ENCODE measurements around the gene HNRNPUL2.

The HNRNPUL2 gene

DNA sequence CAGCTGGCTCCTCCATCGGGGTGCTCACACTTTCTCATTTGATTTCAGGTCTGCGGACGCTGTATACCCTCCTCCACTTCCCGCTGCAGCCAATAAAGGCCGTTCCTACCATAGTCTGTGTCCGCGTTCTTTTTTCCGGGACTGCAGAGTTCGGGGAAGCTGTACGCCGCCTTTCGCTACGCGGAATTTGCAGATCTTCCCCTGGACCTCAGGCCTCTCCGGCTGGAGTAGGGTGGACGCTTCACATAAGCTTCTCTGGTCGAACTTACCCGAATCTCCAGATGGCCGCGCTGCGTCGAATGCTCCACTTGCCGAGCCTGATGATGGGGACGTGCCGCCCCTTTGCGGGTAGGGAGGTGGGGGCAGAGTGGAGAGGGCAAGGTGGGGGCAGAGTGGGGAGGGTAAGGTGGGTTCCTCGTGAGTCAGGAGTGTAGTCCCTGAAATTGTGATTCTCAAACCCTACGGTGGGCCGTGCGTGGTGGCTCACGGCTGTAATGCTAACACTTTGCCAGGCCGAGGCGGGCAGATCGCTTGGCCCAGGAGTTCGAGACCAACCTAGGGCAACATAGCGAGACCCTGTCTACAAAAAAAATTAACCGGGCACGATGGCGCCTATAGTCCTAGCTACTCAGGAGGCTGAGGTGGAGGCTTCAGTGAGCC is 61.5 kb downstream of the HNRNPUL2 start:
- DNase-seq = peak; percentile 56

DNA sequence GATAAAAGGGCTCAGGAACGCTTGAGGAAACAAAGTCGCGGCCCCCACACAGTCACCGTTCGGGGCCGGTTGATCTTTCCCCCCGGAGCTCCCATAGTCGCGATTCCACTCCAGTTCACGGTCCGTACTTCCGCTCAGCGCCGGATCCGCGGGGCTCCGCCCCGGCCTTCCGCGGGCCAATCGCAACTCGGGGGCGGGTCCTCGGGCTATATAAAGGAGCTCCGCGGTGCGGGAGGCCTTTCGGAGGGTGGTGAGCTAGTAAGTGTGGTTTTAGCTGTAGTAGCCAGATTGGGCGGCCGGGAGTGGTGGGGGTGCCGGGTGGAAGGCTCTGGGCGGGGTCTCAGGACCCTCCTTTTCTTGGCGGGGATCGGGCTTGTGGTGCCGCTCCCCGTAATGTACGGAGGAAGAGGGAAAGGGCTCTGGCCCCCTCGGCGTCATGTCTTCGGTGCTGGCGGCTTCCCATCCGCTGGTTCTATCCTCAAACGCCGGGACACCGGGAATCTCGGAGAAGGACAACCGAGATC is 62.1 kb downstream of the HNRNPUL2 start, which contains the start of the genes C11orf98 and CSKMT:
Gene C11orf98, minus strand, starts transcription at position 136 of the 524 bp plus-strand sequence. Its CDS starts 41 bp downstream, at position 95.
Gene CSKMT, plus strand, starts transcription at position 238 of the 524 bp plus-strand sequence. CDS start 568 bp downstream, outside the sequence.
- peak; percentile 93 for DNase-seq

DNA sequence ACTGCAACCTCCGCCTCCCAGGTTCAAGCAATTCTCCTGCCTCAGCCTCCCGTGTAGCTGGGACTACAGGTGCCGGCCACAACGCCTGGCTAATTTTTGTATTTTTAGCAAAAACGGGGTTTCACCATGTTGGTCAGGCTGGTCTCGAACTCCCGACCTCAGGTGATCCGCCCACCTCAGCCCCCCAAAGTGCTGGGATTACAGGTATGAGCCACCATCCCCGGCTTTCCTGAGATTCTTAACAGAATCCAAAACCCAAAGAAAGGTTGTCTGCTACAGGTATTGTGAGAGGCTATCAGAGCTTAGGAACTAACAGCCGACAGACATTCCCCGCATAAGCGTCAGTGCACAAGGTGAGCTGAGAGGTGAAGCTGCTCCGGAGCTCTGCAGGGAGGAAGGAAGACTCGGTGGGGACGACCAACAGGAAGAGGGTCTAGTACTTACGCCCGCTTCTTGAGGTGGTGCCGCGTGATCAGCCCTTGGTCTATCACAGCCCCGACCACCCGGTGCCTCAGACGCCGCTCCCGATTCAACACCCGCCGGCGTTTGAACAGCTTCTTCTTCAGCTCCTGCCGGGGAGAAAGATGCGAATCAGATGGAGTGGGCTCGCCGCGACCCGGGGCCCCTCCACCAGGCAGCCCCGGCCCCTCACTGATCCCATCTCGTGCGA is 62.7 kb downstream of the HNRNPUL2 start:
- DNase-seq = peak; percentile 67
